HEK293 (cell line): Measurements from ENCODE around the gene ATP10D.

ENCODE experiments used
- CTCF ChIA-PET: fragments of 350-600 bp; formaldehyde crosslinking; extraction: SDS; loops from one replicate; lab custom pipeline; 2021; ENCODE audit warnings: antibody characterized with exemption; lab: Yijun Ruan, JAX
- POLR2A ChIA-PET: fragments of 300-600 bp; formaldehyde crosslinking; extraction: SDS; loops from one replicate; lab custom pipeline; 2020; ENCODE audit warnings: antibody characterized with exemption, inconsistent platforms; lab: Yijun Ruan, JAX
- H3K27ac ChIP-seq: fragments of 200-500 bp; sonication (Bioruptor generic); 2 replicates; pipeline ENCODE4 v1.5.1; 2014; ENCODE audit warnings: low read depth, low read length, control low read depth, inconsistent platforms; ENCODE audit errors: extremely low read depth
- H3K36me3 ChIP-seq, 2 experiments: fragments of 200-500 bp in 1 of 2; sonication (Bioruptor generic) in 1 of 2; 1 replicate in 1 of 2; 2 replicates in 1 of 2; pipeline ENCODE4 v1.5.1; 2014 to 2017; ENCODE audit warnings: inconsistent platforms in 2 of 2, low read length in 2 of 2; ENCODE audit not compliant: control insufficient read depth in 2 of 2, insufficient read depth in 1 of 2
- H3K4me1 ChIP-seq: fragments of 200-500 bp; sonication (Bioruptor generic); 2 replicates; pipeline ENCODE4 v1.5.1; 2014; ENCODE audit warnings: mild to moderate bottlenecking, low read length, inconsistent platforms; ENCODE audit not compliant: control insufficient read depth, insufficient read depth
- H3K4me3 ChIP-seq: 2 replicates; pipeline ENCODE4 v1.5.1; 2011; ENCODE audit warnings: low read depth, mild to moderate bottlenecking, control low read depth, low read length, moderate library complexity
- H3K9me3 ChIP-seq: fragments of 200-500 bp; sonication (Bioruptor generic); 2 replicates; pipeline ENCODE4 v1.5.1; 2014; ENCODE audit warnings: low read depth, low read length, inconsistent platforms; ENCODE audit not compliant: control insufficient read depth, insufficient read depth
- EGR2 ChIP-seq: fragments of 450-650 bp; formaldehyde crosslinking; IDR thresholded peaks from 2 replicates; pipeline ENCODE4 v1.5.1; 2016; ENCODE audit warnings: low read depth, missing biosample characterization, missing genetic modification characterization
- FEZF1 ChIP-seq: fragments of 450-650 bp; formaldehyde crosslinking; IDR thresholded peaks from 2 replicates; pipeline ENCODE4 v1.5.1; 2016; ENCODE audit warnings: missing biosample characterization, missing genetic modification characterization
- GLI2 ChIP-seq: fragments of 450-650 bp; formaldehyde crosslinking; IDR thresholded peaks from 2 replicates; pipeline ENCODE4; 2017; ENCODE audit warnings: missing biosample characterization, missing genetic modification characterization, low read depth, borderline replicate concordance
- SETDB1 ChIP-seq: IDR thresholded peaks from one replicate; pipeline ENCODE4 v1.6.1; 2017; ENCODE audit warnings: mild to moderate bottlenecking, low read length, moderate library complexity, mixed read lengths; ENCODE audit not compliant: insufficient read length
- YY1 ChIP-seq: fragments of 450-650 bp; formaldehyde crosslinking; IDR thresholded peaks from 2 replicates; pipeline ENCODE4 v1.5.1; 2018; ENCODE audit warnings: missing biosample characterization, missing genetic modification characterization
- ZIC2 ChIP-seq: fragments of 450-650 bp; formaldehyde crosslinking; IDR thresholded peaks from 2 replicates; pipeline ENCODE4 v1.5.1; 2016; ENCODE audit warnings: missing biosample characterization, missing genetic modification characterization
- ZNF10 ChIP-seq: fragments of 450-650 bp; formaldehyde crosslinking; IDR thresholded peaks from 2 replicates; pipeline ENCODE4 v1.5.1; 2017; ENCODE audit warnings: missing biosample characterization, missing genetic modification characterization
- ZNF175 ChIP-seq: fragments of 450-650 bp; formaldehyde crosslinking; IDR thresholded peaks from 2 replicates; pipeline ENCODE4 v1.5.1; 2016; ENCODE audit warnings: missing biosample characterization, missing genetic modification characterization
- ZNF211 ChIP-seq: fragments of 450-650 bp; formaldehyde crosslinking; IDR thresholded peaks from 2 replicates; pipeline ENCODE4 v1.5.1; 2016; ENCODE audit warnings: low read depth, missing biosample characterization, missing genetic modification characterization
- ZNF223 ChIP-seq: fragments of 450-650 bp; formaldehyde crosslinking; IDR thresholded peaks from 2 replicates; pipeline ENCODE4 v1.5.1; 2016; ENCODE audit warnings: missing biosample characterization, missing genetic modification characterization
- ZNF26 ChIP-seq: fragments of 450-650 bp; formaldehyde crosslinking; IDR thresholded peaks from 2 replicates; pipeline ENCODE4 v1.5.1; 2016; ENCODE audit warnings: missing biosample characterization, missing genetic modification characterization
- ZNF274 ChIP-seq, 2 experiments: fragments of 200-500 bp in 1 of 2; fragments of 450-650 bp in 1 of 2; sonication (Bioruptor generic) in 1 of 2; formaldehyde crosslinking in 1 of 2; IDR thresholded peaks; 2 replicates each; pipeline versions ENCODE4 v1.5.1 to v1.6.1; 2014 to 2016; ENCODE audit warnings: borderline replicate concordance in 1 of 2, inconsistent platforms in 1 of 2, low read length in 1 of 2, missing biosample characterization in 1 of 2, missing genetic modification characterization in 1 of 2
- ZNF513 ChIP-seq: fragments of 450-650 bp; IDR thresholded peaks from 2 replicates; pipeline ENCODE4 v1.5.1; 2018; ENCODE audit warnings: missing biosample characterization, missing genetic modification characterization
- ZNF530 ChIP-seq: fragments of 450-650 bp; formaldehyde crosslinking; IDR thresholded peaks from 2 replicates; pipeline ENCODE4 v1.5.1; 2016; ENCODE audit warnings: low read depth, missing biosample characterization, missing genetic modification characterization
- ZNF561 ChIP-seq: fragments of 450-650 bp; IDR thresholded peaks from 2 replicates; pipeline ENCODE4 v1.5.1; 2018; ENCODE audit warnings: missing biosample characterization, missing genetic modification characterization, borderline replicate concordance
- ZNF664 ChIP-seq: fragments of 450-650 bp; formaldehyde crosslinking; IDR thresholded peaks from 2 replicates; pipeline ENCODE4 v1.5.1; 2016; ENCODE audit warnings: missing biosample characterization, missing genetic modification characterization
- ZNF747 ChIP-seq: fragments of 450-650 bp; formaldehyde crosslinking; IDR thresholded peaks from 2 replicates; pipeline ENCODE4 v1.5.1; 2016; ENCODE audit warnings: missing biosample characterization, missing genetic modification characterization
- ZNF768 ChIP-seq: fragments of 450-650 bp; formaldehyde crosslinking; IDR thresholded peaks from 2 replicates; pipeline ENCODE4 v1.5.1; 2018; ENCODE audit warnings: missing biosample characterization, mild to moderate bottlenecking, missing genetic modification characterization
- ZNF785 ChIP-seq: fragments of 450-650 bp; formaldehyde crosslinking; IDR thresholded peaks from 2 replicates; pipeline ENCODE4 v1.5.1; 2016; ENCODE audit warnings: missing biosample characterization, missing genetic modification characterization
- ZSCAN4 ChIP-seq: fragments of 450-650 bp; formaldehyde crosslinking; IDR thresholded peaks from 2 replicates; pipeline ENCODE4 v1.5.1; 2017; ENCODE audit warnings: missing biosample characterization, missing genetic modification characterization
- TF ChIP-seq, protein P1 (sequence below): fragments of 450-650 bp; formaldehyde crosslinking; IDR thresholded peaks from 2 replicates; pipeline ENCODE4 v1.5.1; 2017; ENCODE audit warnings: missing biosample characterization, missing genetic modification characterization
- TF ChIP-seq, protein P2 (sequence below): IDR thresholded peaks from 2 replicates; pipeline ENCODE4 v1.6.1; 2011; ENCODE audit warnings: mild to moderate bottlenecking, low read depth, low read length, borderline replicate concordance
- TF ChIP-seq, protein P3 (sequence below): fragments of 450-650 bp; formaldehyde crosslinking; optimal IDR thresholded peaks from 2 replicates; pipeline ENCODE3; 2016; ENCODE audit warnings: missing biosample characterization, mild to moderate bottlenecking, missing genetic modification characterization
- TF ChIP-seq, protein P4 (sequence below): fragments of 450-650 bp; formaldehyde crosslinking; IDR thresholded peaks from 2 replicates; pipeline ENCODE4 v1.5.0; 2017; ENCODE audit warnings: missing biosample characterization, missing genetic modification characterization, borderline replicate concordance

ATP10D gene

DNA sequence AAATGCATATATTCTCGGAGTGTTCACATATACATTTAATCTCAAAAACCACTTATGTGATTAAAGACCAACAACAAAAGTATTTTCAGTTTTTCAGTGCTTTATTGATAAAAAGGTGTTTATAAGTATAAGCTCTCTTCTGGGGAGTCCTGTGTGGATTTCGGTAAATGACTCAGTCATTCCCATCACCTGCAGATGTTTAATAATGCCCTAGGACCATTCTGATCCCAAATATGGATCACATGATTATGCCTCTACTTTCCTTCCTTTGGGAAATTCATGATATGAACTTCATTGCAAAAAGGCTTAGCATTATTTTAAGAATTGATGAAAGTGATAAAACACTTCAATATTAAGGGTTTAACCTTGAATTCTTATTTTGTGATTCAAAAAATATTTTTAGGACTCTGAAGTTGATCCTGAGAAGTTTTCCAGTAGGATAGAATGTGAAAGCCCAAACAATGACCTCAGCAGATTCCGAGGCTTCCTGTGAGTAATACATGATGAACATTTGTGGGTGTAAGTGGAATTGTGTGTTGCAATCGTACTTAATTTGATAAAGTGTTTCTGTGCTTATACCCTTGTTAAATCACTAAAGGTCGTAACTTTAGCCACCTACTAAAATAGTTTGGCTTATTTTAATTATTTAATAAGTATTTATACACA, 40.2 kb downstream of the ATP10D start:
- CTCF ChIA-PET: no interaction called here
- Histone ChIP-seq H3K9me3 (no peaks in the 10 kb centered on the region), H3K27ac (no peak overlapping the region), H3K4me3 (no peak overlapping the region), H3K36me3 (no peaks in the 10 kb centered on the region), H3K4me1 (no peaks in the 10 kb centered on the region)
- TF ChIP-seq ZNF211 (tag by site-specific recombination) (no peak), ZNF561 (tag by site-specific recombination) (no peak), FEZF1 (tag by site-specific recombination) (no peak), ZNF274 (IDR thresholded peaks at IDR 0.05; ENCODE audit: low read length) (no peak), ZNF274 (tag by site-specific recombination; IDR thresholded peaks at IDR 0.05; ENCODE audit: borderline replicate concordance) (no peak), ZNF530 (tag by site-specific recombination) (no peak), ZNF26 (tag by site-specific recombination) (no peak), SETDB1 (no peak), ZNF10 (tag by site-specific recombination) (no peak), ZNF785 (tag by site-specific recombination) (no peak), ZIC2 (tag by site-specific recombination) (no peak), YY1 (tag by site-specific recombination) (no peak), ZNF223 (no peak), ZNF747 (tag by site-specific recombination) (no peak), GLI2 (no peak), ZNF175 (tag by site-specific recombination) (no peak)
- TF ChIP-seq, protein P1, sequence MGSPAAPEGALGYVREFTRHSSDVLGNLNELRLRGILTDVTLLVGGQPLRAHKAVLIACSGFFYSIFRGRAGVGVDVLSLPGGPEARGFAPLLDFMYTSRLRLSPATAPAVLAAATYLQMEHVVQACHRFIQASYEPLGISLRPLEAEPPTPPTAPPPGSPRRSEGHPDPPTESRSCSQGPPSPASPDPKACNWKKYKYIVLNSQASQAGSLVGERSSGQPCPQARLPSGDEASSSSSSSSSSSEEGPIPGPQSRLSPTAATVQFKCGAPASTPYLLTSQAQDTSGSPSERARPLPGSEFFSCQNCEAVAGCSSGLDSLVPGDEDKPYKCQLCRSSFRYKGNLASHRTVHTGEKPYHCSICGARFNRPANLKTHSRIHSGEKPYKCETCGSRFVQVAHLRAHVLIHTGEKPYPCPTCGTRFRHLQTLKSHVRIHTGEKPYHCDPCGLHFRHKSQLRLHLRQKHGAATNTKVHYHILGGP (tag by site-specific recombination): no peak
- TF ChIP-seq, protein P2, sequence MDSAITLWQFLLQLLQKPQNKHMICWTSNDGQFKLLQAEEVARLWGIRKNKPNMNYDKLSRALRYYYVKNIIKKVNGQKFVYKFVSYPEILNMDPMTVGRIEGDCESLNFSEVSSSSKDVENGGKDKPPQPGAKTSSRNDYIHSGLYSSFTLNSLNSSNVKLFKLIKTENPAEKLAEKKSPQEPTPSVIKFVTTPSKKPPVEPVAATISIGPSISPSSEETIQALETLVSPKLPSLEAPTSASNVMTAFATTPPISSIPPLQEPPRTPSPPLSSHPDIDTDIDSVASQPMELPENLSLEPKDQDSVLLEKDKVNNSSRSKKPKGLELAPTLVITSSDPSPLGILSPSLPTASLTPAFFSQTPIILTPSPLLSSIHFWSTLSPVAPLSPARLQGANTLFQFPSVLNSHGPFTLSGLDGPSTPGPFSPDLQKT: no peak
- TF ChIP-seq, protein P3, sequence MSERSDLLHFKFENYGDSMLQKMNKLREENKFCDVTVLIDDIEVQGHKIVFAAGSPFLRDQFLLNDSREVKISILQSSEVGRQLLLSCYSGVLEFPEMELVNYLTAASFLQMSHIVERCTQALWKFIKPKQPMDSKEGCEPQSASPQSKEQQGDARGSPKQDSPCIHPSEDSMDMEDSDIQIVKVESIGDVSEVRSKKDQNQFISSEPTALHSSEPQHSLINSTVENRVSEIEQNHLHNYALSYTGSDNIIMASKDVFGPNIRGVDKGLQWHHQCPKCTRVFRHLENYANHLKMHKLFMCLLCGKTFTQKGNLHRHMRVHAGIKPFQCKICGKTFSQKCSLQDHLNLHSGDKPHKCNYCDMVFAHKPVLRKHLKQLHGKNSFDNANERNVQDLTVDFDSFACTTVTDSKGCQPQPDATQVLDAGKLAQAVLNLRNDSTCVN (tag by site-specific recombination): no peak
- POLR2A ChIA-PET: no interaction called here

GRCh38 chr4:47526281-47526680, 41.2 kb downstream of the ATP10D start:
- ChIA-PET CTCF (interaction anchor here (0.6 kb wide), 1 partner anchor 282 kb away, joined by 3 read pairs; no protein-coding TSS in a partner anchor), POLR2A (no interaction called here)
- H3K27ac ChIP-seq: no peak overlapping the region
- no peaks in the 10 kb centered on the region for H3K4me1 ChIP-seq
- H3K4me3 ChIP-seq: no peak overlapping the region
- no peaks in the 10 kb centered on the region for H3K9me3 ChIP-seq
- no peaks in the 10 kb centered on the region for H3K36me3 ChIP-seq
- TF ChIP-seq ZSCAN4 (no peak), ZNF513 (no peak), EGR2 (no peak), ZNF664 (no peak), ZNF768 (no peak)
- TF ChIP-seq, protein P4, sequence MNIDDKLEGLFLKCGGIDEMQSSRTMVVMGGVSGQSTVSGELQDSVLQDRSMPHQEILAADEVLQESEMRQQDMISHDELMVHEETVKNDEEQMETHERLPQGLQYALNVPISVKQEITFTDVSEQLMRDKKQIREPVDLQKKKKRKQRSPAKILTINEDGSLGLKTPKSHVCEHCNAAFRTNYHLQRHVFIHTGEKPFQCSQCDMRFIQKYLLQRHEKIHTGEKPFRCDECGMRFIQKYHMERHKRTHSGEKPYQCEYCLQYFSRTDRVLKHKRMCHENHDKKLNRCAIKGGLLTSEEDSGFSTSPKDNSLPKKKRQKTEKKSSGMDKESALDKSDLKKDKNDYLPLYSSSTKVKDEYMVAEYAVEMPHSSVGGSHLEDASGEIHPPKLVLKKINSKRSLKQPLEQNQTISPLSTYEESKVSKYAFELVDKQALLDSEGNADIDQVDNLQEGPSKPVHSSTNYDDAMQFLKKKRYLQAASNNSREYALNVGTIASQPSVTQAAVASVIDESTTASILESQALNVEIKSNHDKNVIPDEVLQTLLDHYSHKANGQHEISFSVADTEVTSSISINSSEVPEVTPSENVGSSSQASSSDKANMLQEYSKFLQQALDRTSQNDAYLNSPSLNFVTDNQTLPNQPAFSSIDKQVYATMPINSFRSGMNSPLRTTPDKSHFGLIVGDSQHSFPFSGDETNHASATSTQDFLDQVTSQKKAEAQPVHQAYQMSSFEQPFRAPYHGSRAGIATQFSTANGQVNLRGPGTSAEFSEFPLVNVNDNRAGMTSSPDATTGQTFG (tag by site-specific recombination): no peak
